Heart left ventricle (tissue), 13 donors: ENCODE results near the gene RAB4A.

Source experiments
- POLR2A ChIP-seq, 2 donors: fragments of 450-650 bp; IDR thresholded peaks; one replicate each; pipeline ENCODE4 v1.6.1; 2017; ENCODE audit warnings: antibody characterized with exemption in 2 of 2, mild to moderate bottlenecking in 2 of 2, moderate library complexity in 2 of 2
- TF ChIP-seq, protein P1 (sequence below), 12 donors: fragments of 200-600 bp; sonication (generic) in 4 of 12; IDR thresholded peaks; one replicate each; pipeline versions ENCODE4 v1.5.0 to v1.8.0; 2018 to 2022; ENCODE audit warnings: antibody characterized with exemption in 12 of 12, mild to moderate bottlenecking in 5 of 12
- donor health status: ischemic (EF 13 %, LVEDD 7.1; RV severe dilation, severe dysfunction).
- donor health status: DM: no; HTN: yes; CAD: no.
- donor health status: DM: no; HTN: no; CAD: no.
- donor health status: ischemic (EF 25% LVEDD 6.9; RV normal size, moderate dysfunction).
- donor health status: ischemic (EF 25% LVEDD 5.7; RV mildly dilated, moderate dysfunction).
- donor health status: ischemic (EF 35%, LVEDD 5.7; RV mildly dilated, moderate dysfunction).
- donor health status: nonischemic (EF 11% LVEDD 7.7; RV severe dilation, severe dysfunction).
- donor health status: DM: yes; HTN: yes; CAD: no.
- donor health status: PGD.
- donor health status: ischemic (EF 29% LVEDD 5.4; RV normal size, mild dysfunction).
- donor health status: nonischemic (EF 23%, LVEDD 6.1; RV moderate dilation, normal function).

DNA sequence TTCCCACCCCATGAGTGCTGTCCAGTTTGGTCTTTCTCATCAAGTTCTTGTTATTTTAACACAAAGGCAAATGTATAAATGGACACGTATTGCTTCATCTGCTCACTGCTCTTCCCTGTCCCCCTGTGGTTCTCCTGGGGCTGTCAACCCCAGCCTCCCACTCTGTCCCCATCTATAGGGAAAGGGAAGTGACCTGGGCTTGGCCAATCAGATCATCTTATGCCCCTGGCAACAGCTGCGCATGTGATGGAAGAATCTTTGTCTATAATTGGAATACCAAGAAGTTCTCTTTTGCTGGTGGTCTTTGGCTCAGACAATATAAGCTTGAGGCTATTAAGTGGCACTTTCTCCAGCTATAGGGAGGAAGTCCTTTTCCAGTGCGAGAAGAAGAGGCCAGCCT is 76.6 kb downstream of the RAB4A start:
- TF ChIP-seq, protein P1, sequence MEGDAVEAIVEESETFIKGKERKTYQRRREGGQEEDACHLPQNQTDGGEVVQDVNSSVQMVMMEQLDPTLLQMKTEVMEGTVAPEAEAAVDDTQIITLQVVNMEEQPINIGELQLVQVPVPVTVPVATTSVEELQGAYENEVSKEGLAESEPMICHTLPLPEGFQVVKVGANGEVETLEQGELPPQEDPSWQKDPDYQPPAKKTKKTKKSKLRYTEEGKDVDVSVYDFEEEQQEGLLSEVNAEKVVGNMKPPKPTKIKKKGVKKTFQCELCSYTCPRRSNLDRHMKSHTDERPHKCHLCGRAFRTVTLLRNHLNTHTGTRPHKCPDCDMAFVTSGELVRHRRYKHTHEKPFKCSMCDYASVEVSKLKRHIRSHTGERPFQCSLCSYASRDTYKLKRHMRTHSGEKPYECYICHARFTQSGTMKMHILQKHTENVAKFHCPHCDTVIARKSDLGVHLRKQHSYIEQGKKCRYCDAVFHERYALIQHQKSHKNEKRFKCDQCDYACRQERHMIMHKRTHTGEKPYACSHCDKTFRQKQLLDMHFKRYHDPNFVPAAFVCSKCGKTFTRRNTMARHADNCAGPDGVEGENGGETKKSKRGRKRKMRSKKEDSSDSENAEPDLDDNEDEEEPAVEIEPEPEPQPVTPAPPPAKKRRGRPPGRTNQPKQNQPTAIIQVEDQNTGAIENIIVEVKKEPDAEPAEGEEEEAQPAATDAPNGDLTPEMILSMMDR (IDR thresholded peaks at IDR 0.05), result no peak
- TF ChIP-seq POLR2A (IDR thresholded peaks at IDR 0.05), result no peak
